SW 1271 (cell line): ENCODE measurements around the gene DOCK11.
A peak's percentile ranks its signal among the peaks of the same experiment; 100 is the strongest.

Experiments used
- DNase-seq, 2 experiments: peaks; one replicate each; lab custom pipeline; 2025; lab: John Stamatoyannopoulos, UW

DOCK11 gene

DNA sequence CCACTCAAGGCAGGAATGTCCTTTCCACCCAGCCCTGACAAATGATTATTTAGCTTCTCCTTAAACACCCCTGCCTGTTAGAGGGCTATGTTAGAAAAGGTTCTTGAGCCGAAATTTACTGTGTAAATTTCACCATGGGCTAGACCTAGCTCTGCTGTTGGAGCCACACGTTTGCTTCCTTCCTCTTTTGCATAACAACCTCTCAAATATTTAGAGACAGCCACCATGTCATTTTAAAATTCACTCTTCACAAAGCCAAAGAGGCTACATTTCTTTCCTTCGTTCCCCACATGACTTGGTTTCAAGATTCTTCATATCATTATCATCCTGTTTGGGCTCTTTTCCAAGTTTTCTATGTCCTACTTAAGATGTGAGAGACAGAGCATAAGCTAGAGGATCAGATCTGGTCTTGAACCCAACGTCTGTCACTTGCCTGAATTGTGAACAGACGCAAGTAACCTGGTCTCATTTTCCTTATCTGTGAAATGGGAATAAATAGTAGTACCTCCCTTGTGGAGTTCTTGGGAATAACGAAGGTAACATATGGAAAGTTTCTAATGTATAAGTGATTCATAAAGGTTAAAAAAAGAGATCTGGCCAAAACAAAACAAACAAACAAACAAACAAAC lies 6.7 kb downstream of the DOCK11 start:
- DNase-seq = no peak

DNA sequence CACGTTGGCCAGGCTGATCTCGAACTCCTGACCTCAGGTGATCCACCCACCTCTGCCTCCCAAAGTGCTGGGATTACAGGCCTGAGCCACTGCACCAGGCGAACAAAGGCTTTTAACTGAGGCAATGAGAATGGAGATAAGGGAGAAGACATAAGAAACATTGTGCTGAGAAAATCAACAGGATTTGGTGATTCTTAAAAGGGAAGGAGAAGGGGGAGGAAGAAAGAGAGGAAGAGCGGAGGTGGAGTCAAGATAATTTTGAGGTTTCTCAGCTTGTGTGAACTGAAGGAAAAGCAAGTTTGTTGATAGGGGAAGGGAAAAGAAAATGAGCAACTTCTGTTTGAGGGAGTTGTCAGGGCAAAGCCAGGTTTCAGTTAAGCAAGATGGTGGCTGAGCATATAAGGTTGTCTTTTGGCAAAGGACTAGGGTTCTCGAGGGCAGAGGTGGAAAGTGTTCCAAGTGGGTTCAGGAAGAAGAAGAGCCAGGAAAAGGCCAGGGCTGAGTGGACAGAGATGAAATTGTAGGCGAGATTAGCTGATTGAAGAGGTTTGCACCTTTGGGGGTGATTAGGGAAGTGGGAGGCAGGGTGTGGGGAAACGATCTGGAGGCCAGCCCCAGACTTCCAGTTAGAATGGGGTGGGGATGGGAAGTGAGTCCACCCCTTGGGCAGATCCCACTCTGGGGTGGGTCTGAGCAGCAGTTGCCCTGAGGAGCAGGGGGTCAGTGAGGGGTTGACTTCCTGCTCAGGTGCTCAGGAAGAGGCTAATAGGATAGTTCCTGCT lies 7.8 kb downstream of the DOCK11 start:
- DNase-seq = no peak

- DNase-seq = no peak
These were observed 9.0 kb downstream of the DOCK11 start for GRCh38 chrX:118504581-118504980.

- DNase-seq = no peak
These were observed 11.3 kb downstream of the DOCK11 start for GRCh38 chrX:118506805-118507480.

DNA sequence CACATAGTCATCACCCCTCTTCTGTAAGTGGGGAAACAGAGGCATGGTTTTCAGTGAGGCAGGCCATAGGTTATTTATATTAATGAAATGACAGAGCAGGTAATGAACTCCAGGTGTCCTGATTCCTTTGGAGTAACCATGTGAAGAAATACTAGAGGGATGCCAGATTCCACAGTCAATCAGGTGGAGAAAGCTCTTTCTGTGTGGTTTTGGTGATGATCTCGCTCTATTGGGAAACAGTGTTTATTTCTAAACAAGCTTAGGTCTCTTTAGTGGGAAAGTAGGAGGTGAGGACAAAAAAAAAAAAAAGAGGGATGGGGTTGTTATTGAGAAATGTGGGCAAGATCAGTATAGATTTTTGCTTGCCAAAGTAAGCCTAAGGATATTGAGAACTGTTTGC lies 12.2 kb downstream of the DOCK11 start:
- no peak for DNase-seq

DNA sequence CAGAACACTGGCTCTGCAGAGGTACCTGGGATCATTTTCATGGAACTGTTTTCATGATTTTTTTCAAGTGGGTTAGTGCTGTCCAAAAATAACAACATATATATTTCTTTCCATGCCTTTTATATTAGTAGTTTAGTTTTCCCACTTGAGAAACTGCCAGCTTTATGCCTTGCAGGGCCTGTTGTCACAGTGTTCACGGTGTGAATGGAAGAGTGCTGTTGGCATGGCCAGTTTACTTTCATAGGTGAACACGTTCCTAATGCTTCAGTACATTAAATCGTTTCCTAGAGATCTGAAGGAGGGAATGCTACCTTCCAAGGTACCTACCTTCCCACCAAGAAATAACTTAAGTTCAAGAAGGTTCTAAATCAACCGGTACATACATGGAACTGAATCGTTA lies 12.6 kb downstream of the DOCK11 start:
- no peak for DNase-seq

DNA sequence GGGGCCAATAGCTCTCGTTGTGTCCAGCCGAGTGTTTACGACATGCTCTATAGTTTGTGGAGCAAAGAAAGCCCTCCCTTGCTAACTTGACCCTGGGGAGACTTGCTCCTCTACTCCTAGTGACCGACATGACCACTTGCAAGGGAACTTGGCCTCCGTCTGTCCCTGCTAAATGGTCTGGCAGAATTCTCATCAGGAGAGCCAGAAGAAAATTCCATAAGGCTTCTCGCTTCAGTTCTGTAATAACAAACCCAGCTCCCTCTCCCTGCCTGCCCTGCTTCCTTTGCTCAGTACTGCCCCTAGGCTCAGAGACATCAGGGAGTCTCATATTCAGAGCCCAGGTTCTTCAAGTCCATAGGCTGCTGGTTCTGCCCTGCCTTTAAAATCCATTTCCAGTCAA lies 13.0 kb downstream of the DOCK11 start:
- DNase-seq = no peak

DNA sequence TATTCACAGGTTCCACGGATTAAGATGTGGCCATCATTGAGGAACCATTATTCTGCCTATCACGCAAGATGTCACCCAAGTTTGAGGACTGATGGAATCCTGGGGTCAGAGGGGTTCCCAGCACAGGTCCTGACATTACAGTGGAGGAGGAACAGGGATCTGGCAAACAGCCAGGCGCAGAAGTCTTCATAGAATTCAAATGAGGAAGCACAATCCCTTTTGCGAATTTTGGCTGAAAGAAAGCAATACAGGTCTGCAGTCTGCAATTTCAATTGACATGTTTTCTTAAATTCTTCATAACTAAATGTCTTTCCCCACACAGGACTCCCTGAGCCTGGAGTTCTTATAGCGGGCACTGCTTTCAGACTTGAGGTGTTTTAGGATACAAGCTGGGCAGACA lies 14.5 kb downstream of the DOCK11 start:
- no peak for DNase-seq

- DNase-seq = no peak
These were observed 17.7 kb downstream of the DOCK11 start for GRCh38 chrX:118513120-118513898.

DNA sequence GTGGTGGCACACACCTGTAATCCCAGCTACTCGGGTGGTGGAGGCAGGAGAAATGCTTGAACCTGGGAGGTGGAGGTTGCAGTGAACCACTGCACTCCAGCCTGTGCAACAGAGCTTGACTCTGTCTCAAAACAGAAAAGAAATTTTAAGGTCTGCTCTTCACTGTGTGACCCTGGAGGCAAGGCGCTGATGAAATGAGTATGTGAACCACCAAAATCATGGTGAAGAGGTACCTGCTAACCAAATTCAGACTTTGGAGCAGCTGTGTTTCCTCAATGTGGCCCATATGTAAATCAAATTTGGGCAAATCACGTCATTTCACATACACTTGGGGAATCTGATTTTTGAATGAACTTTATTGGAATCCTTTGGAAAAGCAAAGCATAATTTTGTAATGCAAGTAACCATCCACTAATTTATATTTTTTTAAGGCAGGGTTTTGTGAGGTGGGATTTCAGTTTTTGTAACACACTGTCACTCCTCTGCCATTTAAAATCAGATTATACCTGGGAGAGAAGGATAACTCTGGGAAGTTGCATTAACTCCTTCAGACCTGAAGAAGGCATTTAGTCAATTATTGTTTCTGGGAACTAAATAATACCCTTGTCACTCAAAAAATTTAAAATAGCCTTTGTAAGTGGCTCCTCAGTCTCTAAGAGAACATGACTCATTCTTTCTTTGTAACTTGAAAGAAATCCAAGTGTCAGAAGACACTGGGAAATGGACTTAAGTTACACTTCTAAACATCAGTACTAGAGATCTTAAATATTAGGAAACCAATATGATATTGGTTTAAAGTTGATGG lies 24.0 kb downstream of the DOCK11 start:
- no peak for DNase-seq

DNA sequence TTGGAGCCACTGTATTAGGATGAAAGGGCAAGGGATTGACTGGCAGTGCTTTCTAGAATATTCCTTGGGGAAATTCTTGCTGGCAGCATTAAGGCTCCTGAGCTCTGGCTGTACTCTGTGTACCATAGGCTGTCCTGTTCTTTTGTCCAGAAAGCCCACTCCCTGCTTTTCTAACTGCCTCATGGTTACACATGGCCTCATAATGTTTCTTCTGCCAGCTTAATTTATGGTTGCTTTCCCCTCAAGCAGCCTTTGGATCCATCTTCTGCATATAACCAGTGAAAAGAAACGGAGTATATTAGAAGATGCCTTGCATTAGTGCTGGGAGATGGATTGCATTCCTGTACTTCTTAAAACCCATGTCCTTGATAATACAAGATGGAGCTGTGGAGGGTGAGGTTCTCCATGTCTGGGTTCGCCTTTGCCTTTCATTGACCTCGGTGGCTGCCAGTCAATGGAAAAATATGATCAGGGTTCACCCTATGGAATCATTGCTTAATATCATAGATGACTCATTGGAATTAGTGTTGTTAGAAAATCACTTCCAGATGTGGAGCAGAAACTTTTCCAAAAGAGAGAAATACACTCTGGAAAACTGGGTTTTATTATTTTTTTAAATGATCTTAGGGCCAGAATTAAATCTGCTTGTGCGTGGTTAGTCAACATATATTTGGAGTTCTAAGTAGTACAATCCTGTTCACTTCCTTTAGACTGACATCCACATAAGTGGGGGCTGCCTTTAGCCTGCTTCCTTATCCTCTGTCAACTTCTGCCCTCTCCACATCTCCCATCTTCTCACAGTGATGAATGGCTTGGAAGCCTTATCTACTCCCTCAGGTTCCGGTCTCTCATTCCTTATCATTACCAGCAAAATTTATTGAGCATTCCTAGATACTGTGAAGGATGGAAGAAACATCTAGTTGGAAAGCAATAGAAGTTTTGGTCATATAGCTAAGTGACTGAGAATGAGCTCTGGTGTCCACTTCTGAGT lies 24.9 kb downstream of the DOCK11 start:
- DNase-seq = peak in 1 of 2 experiments; percentile 1

DNA sequence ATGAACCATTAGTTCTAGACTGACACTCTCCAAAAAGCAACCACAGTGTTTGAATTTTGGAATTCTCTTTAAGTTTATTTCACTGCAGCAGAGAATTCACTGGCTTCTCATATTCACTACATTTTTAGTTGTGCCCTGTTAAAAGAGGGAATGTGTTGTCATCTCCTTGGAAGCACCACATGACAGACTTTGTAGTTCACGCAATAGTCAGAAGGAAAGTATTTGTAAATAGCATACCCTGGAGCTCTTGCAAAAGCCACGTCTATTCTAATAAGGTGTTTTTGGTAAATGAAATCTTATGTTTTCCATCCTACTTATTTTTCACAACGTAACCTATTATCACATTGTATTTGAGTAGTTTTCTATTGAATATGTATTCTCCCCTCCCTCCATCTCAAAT lies 25.8 kb downstream of the DOCK11 start:
- no peak for DNase-seq

DNA sequence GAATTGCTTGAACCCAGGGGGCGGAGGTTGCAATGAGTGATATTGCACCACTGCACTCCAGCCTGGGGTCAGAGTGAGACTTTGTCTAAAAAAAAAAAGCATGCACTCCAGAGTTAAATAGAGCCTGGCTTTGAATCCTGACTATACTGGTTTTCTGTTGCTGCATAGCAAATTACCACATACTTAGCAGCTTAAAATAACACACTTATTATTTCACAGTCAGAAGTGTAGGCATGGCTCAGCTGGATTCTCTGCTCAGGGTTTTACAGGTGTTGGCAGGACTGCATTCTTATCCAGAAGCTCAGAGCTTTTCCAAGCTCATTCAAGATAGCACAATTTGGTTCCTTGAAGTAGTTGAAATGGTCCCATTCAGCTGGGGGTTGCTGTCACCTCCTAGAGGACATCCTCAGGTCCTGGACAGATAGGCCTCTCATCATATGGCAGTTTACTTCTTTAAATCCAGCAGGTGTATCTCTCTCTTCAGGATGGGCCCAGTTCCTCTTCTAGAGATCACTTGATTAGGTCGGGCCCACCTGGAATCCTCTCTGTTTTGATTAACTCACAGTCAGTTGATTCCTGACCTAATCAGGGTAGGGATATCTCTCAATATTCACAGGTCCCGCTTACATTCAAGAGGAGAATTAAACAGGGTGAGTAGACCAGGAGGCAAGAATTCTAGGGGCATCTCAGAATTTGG lies 26.8 kb downstream of the DOCK11 start:
- DNase-seq = no peak

GRCh38 chrX:118523920-118524319 lies 28.3 kb downstream of the DOCK11 start:
- DNase-seq = no peak

- no peak for DNase-seq
These were observed 28.7 kb downstream of the DOCK11 start for GRCh38 chrX:118524344-118524743.

- no peak for DNase-seq
These were observed 29.6 kb downstream of the DOCK11 start for GRCh38 chrX:118525174-118525730.

DNA sequence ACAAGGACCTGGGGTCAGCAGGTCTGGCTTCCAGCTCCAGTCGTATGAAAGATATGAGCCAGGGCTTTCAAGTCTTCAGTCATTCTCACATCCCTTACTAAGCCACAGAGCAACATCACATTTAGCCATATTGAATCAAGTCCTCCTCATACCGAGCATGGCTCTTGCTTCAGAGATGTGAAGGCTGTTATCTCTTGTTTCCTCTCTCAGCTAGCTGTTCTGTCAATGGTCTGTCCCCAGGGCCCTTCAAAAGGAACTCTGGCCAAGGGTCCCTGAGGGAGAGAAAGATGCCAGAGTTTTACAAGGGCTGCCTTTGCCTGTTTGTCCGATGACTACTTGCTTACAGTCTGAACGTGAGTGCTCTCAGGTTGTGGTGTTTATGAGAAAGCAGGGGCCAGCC lies 30.5 kb downstream of the DOCK11 start:
- no peak for DNase-seq

- DNase-seq = no peak
These were observed 32.6 kb downstream of the DOCK11 start for GRCh38 chrX:118528071-118528737.
